AG09319 (cell line): ENCODE measurements around the gene ZNF662.

Experiments
- DNase-seq: peaks from one replicate; pipeline ENCODE4 v3.0.0-alpha.2; 2010; ENCODE audit warnings: low read depth; ENCODE audit errors: extremely low read depth
- CTCF ChIP-seq: IDR thresholded peaks from 2 replicates; pipeline ENCODE4 v1.5.1; 2011; ENCODE audit warnings: low read depth, mild to moderate bottlenecking, inconsistent platforms, low read length, moderate library complexity

ZNF662 gene

GRCh38 chr3:42911551-42911950 lies 5.6 kb downstream of the ZNF662 start:
- DNase-seq: no peak
- no peak for TF ChIP-seq CTCF

GRCh38 chr3:42914771-42915515 lies 9.0 kb downstream of the ZNF662 start:
- no peak for DNase-seq
- TF ChIP-seq CTCF: no peak

GRCh38 chr3:42923606-42924005 lies 17.7 kb downstream of the ZNF662 start:
- DNase-seq: no peak

GRCh38 chr3:42926310-42926709 lies 20.4 kb downstream of the ZNF662 start:
- DNase-seq: no peak
- TF ChIP-seq CTCF: no peak

More at GRCh38 chr3:42923606-42924005, 17.7 kb downstream of the ZNF662 start:
- no peak for TF ChIP-seq CTCF

GRCh38 chr3:42934111-42934510 lies 28.2 kb downstream of the ZNF662 start:
- DNase-seq: no peak
- no peak for TF ChIP-seq CTCF

- no peak for TF ChIP-seq CTCF
- DNase-seq: no peak
Measured at GRCh38 chr3:42934910-42935309, 29.0 kb downstream of the ZNF662 start.

- DNase-seq: no peak
- TF ChIP-seq CTCF: no peak
Measured at GRCh38 chr3:42935472-42935871, 29.5 kb downstream of the ZNF662 start.
